A549 (cell line): ENCODE measurements around the gene TMEM220. TPM values are rescaled to one million over a fixed set of nuclear protein-coding genes. Genes with fewer than 3 reads are reported as not detected.
"Not testable (repeated sequence)": the region's sequence is repeated elsewhere in the genome, so short reads cannot be mapped to it uniquely, and the experiment has no call there.

Source experiments
- ATAC-seq, 2 experiments: fragments of 200-7000 bp in 1 of 2; fragments of >200 bp in 1 of 2; cut with Nextera tagmentation in 1 of 2; cut with Tn5 transposase in 1 of 2; 3 replicates each; pipeline versions ENCODE4 v1.8.0 to v1.9.1; 2018 to 2020; ENCODE audit warnings: mild to moderate bottlenecking in 1 of 2, moderate library complexity in 1 of 2
- CTCF ChIA-PET: fragments of 300-600 bp; sonication (Branson Sonifier 250); formaldehyde crosslinking; extraction: SDS; loops from one replicate; lab custom pipeline; 2021; ENCODE audit warnings: antibody characterized with exemption, inconsistent platforms; lab: Yijun Ruan, JAX
- POLR2A ChIA-PET: fragments of 350-600 bp; formaldehyde crosslinking; extraction: SDS; loops from one replicate; lab custom pipeline; 2021; ENCODE audit warnings: antibody characterized with exemption, inconsistent platforms; lab: Yijun Ruan, JAX
- DNase-seq, 2 experiments: peaks; one replicate each; pipeline versions ENCODE4 v3.0.0 to v3.0.0-alpha.2; 2011 to 2016; ENCODE audit warnings: low read depth in 1 of 2, low spot score in 1 of 2
- FAIRE-seq: peaks from 2 replicates; lab custom pipeline; 2011; peaks lifted over from hg19 to GRCh38; lab: Jason Lieb, UNC
- H3K27ac ChIP-seq, 2 experiments: fragments of >200 bp; sonication (Bioruptor Twin); formaldehyde crosslinking; 3 replicates each; pipeline ENCODE4 v1.5.1; 2016 to 2017
- H3K4me1 ChIP-seq: fragments of >200 bp; sonication (Bioruptor Twin); formaldehyde crosslinking; 3 replicates; pipeline ENCODE4 v1.6.1; 2016
- H3K4me2 ChIP-seq: fragments of >200 bp; sonication (Bioruptor Twin); formaldehyde crosslinking; 3 replicates; pipeline ENCODE4 v1.6.1; 2016
- H3K4me3 ChIP-seq: fragments of >200 bp; sonication (Bioruptor Twin); formaldehyde crosslinking; 3 replicates; pipeline ENCODE4 v1.5.1; 2016
- H3K9me3 ChIP-seq: fragments of >200 bp; sonication (Bioruptor Twin); formaldehyde crosslinking; 3 replicates; pipeline ENCODE4 v1.6.1; 2016
- BCL3 ChIP-seq: fragments of >200 bp; sonication (Bioruptor Twin); formaldehyde crosslinking; IDR thresholded peaks from 3 replicates; pipeline ENCODE4 v1.6.1; 2016
- EHMT2 ChIP-seq: fragments of 200-600 bp; sonication (generic); IDR thresholded peaks from 2 replicates; pipeline ENCODE4 v1.6.1; 2016; ENCODE audit warnings: antibody characterized with exemption, low read depth, mild to moderate bottlenecking, moderate library complexity
- EP300 ChIP-seq, 2 experiments: fragments of >200 bp; sonication (Bioruptor Twin); formaldehyde crosslinking; IDR thresholded peaks; 2 replicates in 1 of 2; 3 replicates in 1 of 2; pipeline ENCODE4 v1.6.1; 2016 to 2017
- ESRRA ChIP-seq: fragments of 150-350 bp; IDR thresholded peaks from 2 replicates; pipeline ENCODE4 v1.6.1; 2014; ENCODE audit warnings: mild to moderate bottlenecking, low read length, borderline replicate concordance
- FOSL2 ChIP-seq, 2 experiments: fragments of 450-650 bp in 1 of 2; fragments of >200 bp in 1 of 2; sonication (Bioruptor Twin) in 1 of 2; formaldehyde crosslinking; IDR thresholded peaks; 2 replicates each; pipeline versions ENCODE4 v1.5.0 to v1.6.1; 2016 to 2020; ENCODE audit warnings: mild to moderate bottlenecking in 1 of 2, moderate library complexity in 1 of 2
- FOXS1 ChIP-seq: fragments of 250-450 bp; sonication (Bioruptor Pico); IDR thresholded peaks from 2 replicates; pipeline ENCODE4 v1.5.0; 2020; ENCODE audit warnings: mild to moderate bottlenecking, moderate library complexity
- GATA3 ChIP-seq: IDR thresholded peaks from 2 replicates; pipeline ENCODE4 v1.6.1; 2012; ENCODE audit warnings: borderline replicate concordance
- KDM5A ChIP-seq: fragments of 200-600 bp; sonication (generic); IDR thresholded peaks from 2 replicates; pipeline ENCODE4 v1.6.1; 2016; ENCODE audit warnings: antibody characterized with exemption, mild to moderate bottlenecking
- MAX ChIP-seq: IDR thresholded peaks from 2 replicates; pipeline ENCODE4 v1.6.1; 2012
- MAZ ChIP-seq: fragments of 150-350 bp; IDR thresholded peaks from 2 replicates; pipeline ENCODE4 v1.6.1; 2014; ENCODE audit warnings: antibody characterized with exemption, low read depth, low read length, borderline replicate concordance
- NFE2L2 ChIP-seq: fragments of 150-350 bp; conservative IDR thresholded peaks from 2 replicates; pipeline ENCODE4 v1.6.1; 2014; ENCODE audit warnings: low read length
- POLR2AphosphoS2 ChIP-seq: conservative IDR thresholded peaks from 2 replicates; pipeline ENCODE4 v1.6.1; 2012; ENCODE audit warnings: low read length, improper control_type of control experiment, inconsistent platforms
- RFX5 ChIP-seq: fragments of 450-650 bp; IDR thresholded peaks from 2 replicates; pipeline ENCODE4 v1.7.1; 2014; ENCODE audit warnings: antibody characterized with exemption, mild to moderate bottlenecking, moderate library complexity
- SMC3 ChIP-seq: fragments of >200 bp; sonication (Bioruptor Twin); formaldehyde crosslinking; IDR thresholded peaks from 3 replicates; pipeline ENCODE4 v1.6.1; 2018; ENCODE audit warnings: inconsistent platforms
- ZC3H11A ChIP-seq: fragments of 450-650 bp; IDR thresholded peaks from 2 replicates; pipeline ENCODE4 v1.6.1; 2014; ENCODE audit warnings: antibody characterized with exemption, mild to moderate bottlenecking
- WGBS: methylation state at CpG from one replicate; pipeline ENCODE4 v1.1.6; 2017; ENCODE audit errors: missing lambda C conversion rate; 5-methylcytosine and 5-hydroxymethylcytosine counted together
- polyA plus RNA-seq, 4 experiments: library from polyadenylated mRNA; depleted of rRNA in 3 of 4; stranded (reverse); fragments of >200 nt; fragmentation: RNase III in 1 of 4; extraction: RNeasy Plus Mini Kit Qiagen cat#74134 plus additional on column Dnase treatment in 1 of 4; gene quantifications; 2 replicates in 3 of 4; 3 replicates in 1 of 4; pipeline ENCODE4 v1.2.3, GENCODE V29; 2011 to 2017
- TF ChIP-seq, protein P1 (sequence below): fragments of 250-450 bp; sonication (Bioruptor Pico); IDR thresholded peaks from 2 replicates; pipeline ENCODE4 v1.5.0; 2020; ENCODE audit warnings: low read depth, mild to moderate bottlenecking, moderate library complexity
- TF ChIP-seq, protein P2 (sequence below): fragments of 200-600 bp; sonication (generic); IDR thresholded peaks from 2 replicates; pipeline ENCODE4 v1.6.1; 2016; ENCODE audit warnings: antibody characterized with exemption, mild to moderate bottlenecking, moderate library complexity
- TF ChIP-seq, protein P3 (sequence below): fragments of >200 bp; sonication (Bioruptor Twin); formaldehyde crosslinking; IDR thresholded peaks from 2 replicates; pipeline ENCODE4 v1.6.1; 2016

Gene TMEM220
- polyA plus RNA-seq, 2 of the 4 experiments (the other 2 are of a cell fraction): 3.8 to 6.3 TPM

DNA sequence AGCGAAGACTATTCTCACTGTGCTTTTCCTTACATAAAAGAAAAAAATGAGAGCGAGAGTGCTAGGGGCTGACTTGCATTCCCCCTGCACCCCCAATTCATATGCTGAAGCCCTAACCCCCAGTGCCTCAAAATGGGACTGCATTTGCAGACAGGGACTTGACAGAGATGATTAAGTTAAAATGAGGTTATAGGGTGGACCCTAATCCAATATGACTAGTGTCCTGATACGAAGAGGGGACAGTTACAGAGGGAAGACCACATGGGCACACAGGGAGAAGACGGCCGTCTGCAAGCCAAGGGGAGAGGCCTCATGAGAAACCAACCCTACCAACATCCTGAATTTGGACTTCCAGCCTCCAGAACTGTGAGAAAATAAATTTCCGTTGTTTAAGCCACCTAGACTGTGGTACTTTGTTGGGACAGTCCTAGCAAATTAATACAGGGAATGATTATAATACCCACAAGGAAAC, 1.6 kb upstream of the TMEM220 start:
- FAIRE-seq: no peak
- no peak for DNase-seq
- H3K4me1 ChIP-seq: peaks cover 8% of the 10 kb centered on the region
- H3K27ac ChIP-seq: no peak overlapping the region
- ChIA-PET POLR2A (no interaction called here), CTCF (no interaction called here)
- no peak for ATAC-seq
- H3K4me2 ChIP-seq: peak overlapping the region; percentile 86
- no peaks in the 10 kb centered on the region for H3K9me3 ChIP-seq
- TF ChIP-seq NFE2L2: no peak
- TF ChIP-seq GATA3: no peak
- no peak for TF ChIP-seq POLR2AphosphoS2
- TF ChIP-seq, all 56 proteins: peak for 0
- 91% methylated on average over 6 of the region's 6 CpGs for WGBS
- no peak overlapping the region for H3K4me3 ChIP-seq

- not testable (repeated sequence) for FAIRE-seq, H3K9me3 ChIP-seq, DNase-seq, H3K4me1 ChIP-seq
- Histone ChIP-seq H3K4me2 (peak overlapping the region; percentile 86), H3K4me3 (peak overlapping the region; percentile 54), H3K27ac (peak overlapping the region; percentile 69 to 93)
- ChIA-PET CTCF (interaction anchor here (0.8 to 2.0 kb wide), 5 partner anchors 84 to 1205 kb away, joined by 3 to 7 read pairs (median 3); no protein-coding TSS in a partner anchor), POLR2A (interaction anchor here (0.6 to 1.9 kb wide), 3 partner anchors 25 to 1267 kb away, joined by 3 to 6 read pairs (median 3); partner anchors contain the start of gene ZNF18)
- 4% methylated on average over 15 of the region's 15 CpGs for WGBS
- peak in 1 of 2 experiments; percentile 47; a peak in 3 of 6 replicates for ATAC-seq
These were observed 424 bp upstream of the TMEM220 start for GRCh38 chr17:10730247-10730646.

DNA sequence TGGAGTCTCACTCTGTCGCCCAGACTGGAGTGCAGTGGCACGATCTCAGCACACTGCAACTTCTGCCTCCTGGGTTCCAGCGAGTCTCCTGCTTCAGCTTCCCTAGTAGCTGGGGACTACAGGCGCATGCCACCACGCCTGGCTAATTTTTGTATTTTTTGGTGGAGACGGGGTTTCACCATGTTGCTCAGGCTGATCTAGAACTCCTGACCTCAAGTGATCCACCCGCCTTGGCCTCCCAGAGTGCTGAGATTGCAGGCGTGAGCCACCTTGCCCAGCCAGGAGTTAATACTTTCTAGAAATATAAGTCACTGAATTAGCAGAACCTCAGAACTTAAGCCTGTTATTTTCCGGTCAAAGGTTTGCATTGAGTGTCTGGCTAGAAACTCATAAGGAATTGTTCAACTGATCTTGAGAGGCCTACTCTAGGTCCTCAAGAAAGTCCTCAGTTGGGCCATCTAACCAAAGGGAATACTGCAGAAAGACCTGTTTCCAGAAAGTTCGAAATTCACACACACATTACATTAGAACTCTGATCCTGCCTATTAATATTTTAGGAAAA, 1.4 kb downstream of the TMEM220 start:
- FAIRE-seq: no peak
- Histone ChIP-seq H3K4me1 (peaks cover 8% of the 10 kb centered on the region), H3K9me3 (no peaks in the 10 kb centered on the region), H3K4me2 (no peak overlapping the region), H3K27ac (no peak overlapping the region), H3K4me3 (no peak overlapping the region)
- POLR2A ChIA-PET: no interaction called here
- CTCF ChIA-PET: interaction anchor here (2.5 kb wide), 1 partner anchor 9 kb away, joined by 9 read pairs; no protein-coding TSS in a partner anchor
- no peak for TF ChIP-seq KDM5A
- TF ChIP-seq POLR2AphosphoS2: no peak
- TF ChIP-seq, protein P1, sequence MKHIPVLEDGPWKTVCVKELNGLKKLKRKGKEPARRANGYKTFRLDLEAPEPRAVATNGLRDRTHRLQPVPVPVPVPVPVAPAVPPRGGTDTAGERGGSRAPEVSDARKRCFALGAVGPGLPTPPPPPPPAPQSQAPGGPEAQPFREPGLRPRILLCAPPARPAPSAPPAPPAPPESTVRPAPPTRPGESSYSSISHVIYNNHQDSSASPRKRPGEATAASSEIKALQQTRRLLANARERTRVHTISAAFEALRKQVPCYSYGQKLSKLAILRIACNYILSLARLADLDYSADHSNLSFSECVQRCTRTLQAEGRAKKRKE: no peak
- TF ChIP-seq, protein P2, sequence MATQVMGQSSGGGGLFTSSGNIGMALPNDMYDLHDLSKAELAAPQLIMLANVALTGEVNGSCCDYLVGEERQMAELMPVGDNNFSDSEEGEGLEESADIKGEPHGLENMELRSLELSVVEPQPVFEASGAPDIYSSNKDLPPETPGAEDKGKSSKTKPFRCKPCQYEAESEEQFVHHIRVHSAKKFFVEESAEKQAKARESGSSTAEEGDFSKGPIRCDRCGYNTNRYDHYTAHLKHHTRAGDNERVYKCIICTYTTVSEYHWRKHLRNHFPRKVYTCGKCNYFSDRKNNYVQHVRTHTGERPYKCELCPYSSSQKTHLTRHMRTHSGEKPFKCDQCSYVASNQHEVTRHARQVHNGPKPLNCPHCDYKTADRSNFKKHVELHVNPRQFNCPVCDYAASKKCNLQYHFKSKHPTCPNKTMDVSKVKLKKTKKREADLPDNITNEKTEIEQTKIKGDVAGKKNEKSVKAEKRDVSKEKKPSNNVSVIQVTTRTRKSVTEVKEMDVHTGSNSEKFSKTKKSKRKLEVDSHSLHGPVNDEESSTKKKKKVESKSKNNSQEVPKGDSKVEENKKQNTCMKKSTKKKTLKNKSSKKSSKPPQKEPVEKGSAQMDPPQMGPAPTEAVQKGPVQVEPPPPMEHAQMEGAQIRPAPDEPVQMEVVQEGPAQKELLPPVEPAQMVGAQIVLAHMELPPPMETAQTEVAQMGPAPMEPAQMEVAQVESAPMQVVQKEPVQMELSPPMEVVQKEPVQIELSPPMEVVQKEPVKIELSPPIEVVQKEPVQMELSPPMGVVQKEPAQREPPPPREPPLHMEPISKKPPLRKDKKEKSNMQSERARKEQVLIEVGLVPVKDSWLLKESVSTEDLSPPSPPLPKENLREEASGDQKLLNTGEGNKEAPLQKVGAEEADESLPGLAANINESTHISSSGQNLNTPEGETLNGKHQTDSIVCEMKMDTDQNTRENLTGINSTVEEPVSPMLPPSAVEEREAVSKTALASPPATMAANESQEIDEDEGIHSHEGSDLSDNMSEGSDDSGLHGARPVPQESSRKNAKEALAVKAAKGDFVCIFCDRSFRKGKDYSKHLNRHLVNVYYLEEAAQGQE: no peak
- no peak for TF ChIP-seq ESRRA
- no peak for TF ChIP-seq ZC3H11A
- no peak for TF ChIP-seq EP300 (IDR thresholded peaks at IDR 0.05)
- no peak for TF ChIP-seq MAX
- no peak for TF ChIP-seq RFX5
- TF ChIP-seq EHMT2: no peak
- TF ChIP-seq SMC3: no peak
- no peak for TF ChIP-seq BCL3
- TF ChIP-seq, protein P3, sequence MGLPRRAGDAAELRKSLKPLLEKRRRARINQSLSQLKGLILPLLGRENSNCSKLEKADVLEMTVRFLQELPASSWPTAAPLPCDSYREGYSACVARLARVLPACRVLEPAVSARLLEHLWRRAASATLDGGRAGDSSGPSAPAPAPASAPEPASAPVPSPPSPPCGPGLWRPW: no peak
- TF ChIP-seq MAZ: no peak
- no peak for TF ChIP-seq FOXS1 (CRISPR knock-in tag)
- no peak for TF ChIP-seq FOSL2 (IDR thresholded peaks at IDR 0.05)
- no peak for TF ChIP-seq FOSL2 (CRISPR knock-in tag; IDR thresholded peaks at IDR 0.05)
- ATAC-seq: no peak
- DNase-seq: no peak
- 93% methylated on average over 10 of the region's 10 CpGs for WGBS
